Measurements from ENCODE around the gene SEMA6B.
"Not testable (repeated sequence)": the region's sequence is repeated elsewhere in the genome, so short reads cannot be mapped to it uniquely, and the experiment has no call there.

SEMA6B gene

DNA sequence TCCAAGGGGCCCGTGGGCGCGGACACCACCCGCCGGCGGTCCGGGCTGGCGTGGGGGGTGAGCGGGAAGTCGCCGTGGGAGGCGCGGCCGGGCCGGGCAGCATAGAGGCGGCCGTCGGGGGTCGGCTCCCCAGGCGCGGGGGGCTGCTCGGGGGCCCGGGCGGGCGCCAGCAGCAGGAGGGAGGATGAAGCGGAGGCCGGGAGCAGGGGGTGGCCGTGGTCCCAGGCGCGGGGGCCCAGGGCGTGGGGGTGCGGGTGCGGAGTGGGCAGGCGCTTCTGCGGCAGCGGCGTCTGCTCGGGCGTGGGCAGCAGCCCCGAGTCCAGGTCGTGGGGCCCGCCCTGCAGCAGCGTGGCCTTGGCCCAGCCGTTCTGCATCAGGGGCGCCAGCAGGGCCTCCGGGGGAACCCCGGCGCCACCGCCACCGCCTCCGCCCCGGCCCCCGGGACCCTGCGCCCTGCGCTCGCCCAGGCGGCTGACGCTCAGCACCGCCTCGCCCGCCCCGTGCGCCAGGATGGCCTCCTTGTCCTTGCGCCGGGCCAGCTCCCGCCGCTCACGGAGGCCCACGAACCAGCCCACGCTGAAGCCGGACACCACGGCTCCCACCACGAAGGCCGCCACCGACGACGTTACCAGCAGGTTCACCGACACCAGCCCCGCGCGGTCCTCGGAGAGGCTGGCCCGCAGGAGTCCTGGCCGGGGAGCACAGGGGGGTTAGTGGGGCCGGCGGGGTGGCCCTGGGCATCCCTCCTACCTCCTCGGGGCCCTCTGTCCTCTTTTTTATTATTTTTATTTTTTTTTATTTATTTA lies 15.4 kb downstream of the SEMA6B start:
- DNase-seq = no peak

GRCh38 chr19:4542896-4543841 lies 16.3 kb downstream of the SEMA6B start:
- DNase-seq = no peak

GRCh38 chr19:4541806-4542145 lies 17.7 kb downstream of the SEMA6B start:
- not testable (repeated sequence) for DNase-seq

- no peak for DNase-seq
Observed at GRCh38 chr19:4541114-4541805, 18.2 kb downstream of the SEMA6B start.

DNA sequence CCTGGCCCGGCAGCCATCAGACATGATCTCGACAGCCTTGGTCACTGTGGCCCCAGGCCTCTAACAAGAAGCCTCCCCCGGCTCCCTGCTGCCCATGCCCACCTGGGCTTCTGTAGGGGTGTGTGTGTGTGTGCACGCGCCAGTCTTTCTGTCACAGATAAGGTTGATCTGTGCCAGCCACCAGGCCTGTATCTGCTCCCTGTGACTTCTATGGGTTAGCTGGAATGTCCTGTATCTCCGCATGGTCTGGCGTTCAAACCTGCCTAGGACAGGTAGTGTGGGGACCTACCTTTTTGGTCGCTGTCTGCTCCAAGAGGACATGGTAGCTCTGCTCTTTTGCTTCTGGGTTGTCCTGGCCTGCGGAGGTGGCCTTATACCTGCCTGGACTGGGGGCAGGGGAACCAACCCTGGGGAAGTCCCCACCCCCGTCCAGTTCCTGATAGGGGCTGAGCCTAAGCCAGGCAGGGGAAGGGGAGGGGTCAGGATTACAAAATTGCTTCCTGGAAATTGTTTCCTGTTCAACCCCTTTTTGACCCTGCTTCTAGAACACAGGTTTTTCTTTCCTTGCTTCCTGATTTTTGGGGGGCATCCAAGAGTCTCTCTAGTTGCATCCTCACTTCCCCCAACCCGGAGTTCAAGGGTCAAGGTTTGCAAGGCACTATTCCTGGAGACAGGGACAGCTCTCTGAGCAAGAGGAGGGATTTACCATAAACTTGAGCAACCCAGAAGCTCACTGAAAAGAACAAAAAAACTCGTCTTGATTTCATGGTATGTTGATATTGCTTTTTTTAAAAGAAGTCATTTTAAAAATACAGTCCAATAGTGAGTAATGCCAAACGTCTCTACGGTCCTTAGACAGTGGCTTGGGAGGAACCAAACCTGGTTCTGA lies 19.5 kb downstream of the SEMA6B start, which contains the start of gene LRG1:
Gene LRG1, minus strand, starts transcription at position 344 of the 889 bp plus-strand sequence. Its CDS starts 23 bp downstream, at position 321.
- DNase-seq = no peak

- DNase-seq = no peak
Observed at GRCh38 chr19:4539169-4539692, 20.3 kb downstream of the SEMA6B start.

- DNase-seq = no peak
Observed at GRCh38 chr19:4538601-4538954, 20.9 kb downstream of the SEMA6B start.

DNA sequence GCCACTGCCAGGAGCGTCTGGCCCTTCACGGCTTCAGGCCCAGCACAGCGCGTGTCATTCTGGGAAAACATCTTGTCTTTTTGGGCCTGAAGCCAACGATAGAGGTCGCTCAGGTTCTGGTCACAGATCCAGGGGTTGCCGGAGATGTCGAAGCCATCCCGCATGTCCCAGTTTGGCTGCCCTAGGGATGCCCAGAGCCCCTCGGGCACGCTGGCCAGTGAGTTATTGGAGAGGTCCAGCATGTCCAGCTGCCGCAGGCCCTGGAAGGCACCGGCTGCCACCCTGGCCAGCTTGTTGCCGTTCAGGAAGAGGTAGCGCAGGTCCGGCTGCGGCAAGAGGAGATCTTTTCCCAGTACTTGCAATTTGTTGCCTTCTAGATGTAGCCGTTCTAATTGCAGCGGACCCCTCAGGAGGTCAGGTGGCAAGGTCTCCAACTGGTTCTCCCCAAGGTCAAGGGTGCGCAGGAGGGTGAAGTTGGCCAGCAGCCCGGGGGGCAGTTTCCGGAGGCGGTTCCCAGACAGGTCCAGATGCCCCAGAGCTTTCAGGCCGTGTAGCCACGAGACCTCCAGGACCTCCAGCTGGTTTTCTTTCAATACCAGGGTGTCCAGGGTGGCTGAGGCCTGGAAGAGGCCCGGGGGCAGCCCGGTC lies 21.4 kb downstream of the SEMA6B start:
- DNase-seq = no peak

DNA sequence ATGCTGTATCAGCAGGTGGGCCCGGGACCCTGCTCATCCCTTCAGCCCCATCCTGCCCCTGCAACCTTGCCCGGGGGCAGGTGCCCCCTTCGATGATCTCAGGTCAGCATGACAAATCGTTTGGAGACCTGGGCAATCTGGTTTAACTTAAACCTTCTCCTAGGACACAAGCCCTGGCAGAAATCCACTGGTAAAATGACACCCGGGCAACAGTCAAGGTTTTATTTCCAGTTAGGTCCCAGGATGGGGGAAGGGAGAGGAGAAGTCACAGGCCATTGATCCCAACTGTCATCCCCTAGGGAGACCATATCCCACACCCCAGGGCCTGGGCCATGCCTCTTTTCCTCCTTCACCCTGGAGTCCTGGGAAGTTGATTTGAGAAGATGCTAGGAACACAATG lies 22.7 kb downstream of the SEMA6B start:
- DNase-seq = no peak

DNA sequence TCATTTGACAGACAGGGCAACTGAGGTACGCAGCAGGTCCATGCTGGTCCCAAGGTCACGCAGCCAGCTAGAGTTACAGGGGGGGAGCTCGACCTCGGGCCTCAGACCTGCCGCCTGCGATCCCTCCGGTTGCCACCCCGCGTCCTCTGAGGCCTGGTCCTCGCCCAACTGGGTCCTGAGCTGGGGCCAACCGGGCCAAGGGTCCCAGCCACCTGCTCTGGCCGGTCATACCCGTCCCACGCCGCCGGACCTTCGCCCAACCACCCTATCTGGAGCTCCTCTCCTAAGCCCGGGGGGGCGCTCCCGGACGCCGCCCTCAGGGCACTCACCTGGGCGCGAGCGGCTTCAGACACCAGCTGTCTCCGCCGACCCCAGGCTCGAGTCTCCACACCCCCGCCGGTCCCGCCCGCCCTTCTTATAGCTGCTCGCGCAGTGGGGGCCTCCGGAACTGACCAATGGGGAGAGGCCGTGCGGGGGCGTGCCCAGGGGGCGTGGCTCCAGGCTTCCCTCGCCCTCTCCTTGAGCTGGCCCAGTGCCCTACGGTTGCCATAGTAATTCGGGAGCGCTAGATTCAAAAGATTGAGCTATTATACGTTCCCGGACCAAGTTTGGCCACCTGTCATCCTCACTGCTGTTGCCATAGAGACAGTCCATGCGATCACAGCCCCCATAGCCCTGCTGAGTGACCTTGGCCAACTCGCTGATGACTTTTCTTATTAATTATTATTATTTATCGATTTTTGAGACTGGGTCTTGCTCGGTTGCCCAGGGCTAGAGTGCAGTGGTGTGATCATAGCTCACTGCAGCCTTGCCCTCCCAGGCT lies 24.4 kb downstream of the SEMA6B start, which contains the start of gene PLIN5:
Gene PLIN5, minus strand, starts transcription at position 389 of the 823 bp plus-strand sequence. CDS start 1,150 bp downstream, outside the sequence.
- peak; percentile 88 for DNase-seq

DNA sequence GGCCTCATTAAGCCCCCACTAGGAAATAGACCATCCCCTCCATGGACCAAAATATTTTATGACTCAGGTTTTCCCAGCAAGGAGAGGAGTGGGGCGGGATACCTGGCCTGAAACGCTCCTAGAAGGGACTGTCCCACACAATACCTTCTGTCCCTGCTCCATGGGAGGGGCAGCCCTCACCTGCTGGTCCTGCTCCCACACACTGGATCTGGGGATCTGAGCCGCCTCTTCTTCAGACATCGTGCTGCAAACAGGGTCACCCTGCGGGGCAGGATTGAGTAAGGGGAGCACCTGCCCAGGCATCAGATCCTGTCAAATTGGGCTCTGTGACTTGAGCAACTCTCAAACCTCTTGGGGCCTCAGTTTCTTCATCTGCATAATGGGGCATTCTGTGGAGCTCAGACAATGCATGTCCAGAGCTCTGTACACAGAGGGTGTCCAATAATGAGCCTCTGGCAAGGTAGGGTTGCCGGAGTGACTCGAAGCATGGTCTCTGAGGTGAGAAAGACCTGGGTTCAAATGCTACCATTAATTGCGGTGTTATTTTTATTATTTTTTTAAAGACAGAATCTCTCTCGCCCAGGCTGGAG lies 25.6 kb downstream of the SEMA6B start:
- DNase-seq = no peak

DNA sequence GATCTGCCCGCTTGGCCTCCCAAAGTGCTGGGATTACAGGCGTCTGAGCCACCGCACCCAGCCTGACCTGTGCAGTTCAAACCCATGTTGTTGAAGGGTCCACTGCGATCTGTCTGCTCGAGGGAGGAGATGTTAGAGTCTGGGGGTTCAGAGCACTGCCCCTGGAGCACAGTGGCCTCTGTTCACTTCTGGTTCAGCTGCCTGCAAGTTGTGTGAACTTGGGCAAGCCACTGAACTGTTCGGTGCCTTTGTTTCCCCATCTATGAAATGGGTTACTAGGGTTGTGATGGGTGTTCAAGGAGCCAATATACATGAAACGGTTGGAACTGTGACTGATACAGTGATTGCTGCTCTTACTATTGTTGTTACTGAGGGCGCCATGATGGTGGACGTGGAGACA lies 26.1 kb downstream of the SEMA6B start:
- DNase-seq = no peak

- DNase-seq = no peak
Observed at GRCh38 chr19:4531562-4532165, 27.8 kb downstream of the SEMA6B start.

DNA sequence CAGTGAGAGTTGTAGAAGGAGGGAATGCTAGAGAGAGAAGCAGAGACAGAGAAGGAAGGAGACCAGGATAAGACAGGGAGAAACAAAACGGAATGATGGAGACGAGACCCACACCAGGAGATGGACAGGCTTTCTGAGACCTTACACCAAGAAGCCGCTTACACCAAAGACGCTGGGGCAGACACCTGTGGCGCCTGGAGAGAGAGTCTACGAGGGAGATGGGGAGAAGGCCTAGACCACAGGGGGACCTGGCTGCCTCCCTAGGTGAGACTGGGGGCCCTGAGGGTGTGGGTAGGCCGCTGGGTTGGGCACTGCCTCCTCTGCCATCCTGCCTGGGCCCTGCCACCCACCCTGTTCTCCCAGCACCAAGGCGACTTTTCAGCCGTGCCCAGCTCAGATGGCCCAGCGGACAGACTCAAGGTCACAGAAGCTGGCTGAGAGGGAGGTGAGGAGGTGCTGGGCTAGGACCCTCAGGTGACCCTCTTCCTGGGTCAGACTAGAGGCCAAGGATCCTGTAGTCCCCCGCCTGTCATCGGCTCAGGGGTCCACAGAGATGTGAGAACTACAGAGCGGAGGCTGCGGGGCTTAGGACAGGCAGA lies 29.5 kb downstream of the SEMA6B start:
- no peak for DNase-seq

DNA sequence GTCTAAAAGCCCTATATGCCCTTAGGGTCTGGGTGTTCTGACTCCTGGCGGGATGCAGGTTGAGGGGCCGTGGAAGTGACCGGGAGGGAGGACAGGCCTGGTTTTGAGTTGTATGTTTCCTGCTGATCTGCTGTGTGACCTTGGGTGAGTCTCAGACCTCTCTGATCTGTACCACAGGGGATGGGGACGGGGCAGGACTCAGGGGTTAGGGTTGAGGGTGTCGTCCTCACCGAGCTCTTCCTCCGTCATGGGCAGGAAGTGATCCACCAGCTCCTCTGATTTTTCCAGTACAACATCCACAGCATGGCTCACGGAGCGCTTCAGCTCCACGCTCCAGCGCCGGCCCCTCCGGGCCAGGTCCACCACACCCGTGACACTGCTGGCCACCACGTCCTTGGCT lies 30.6 kb downstream of the SEMA6B start:
- DNase-seq = no peak

- not testable (repeated sequence) for DNase-seq
Observed at GRCh38 chr19:4527377-4527776, 32.1 kb downstream of the SEMA6B start.

GRCh38 chr19:4525563-4526002 lies 33.9 kb downstream of the SEMA6B start:
- no peak for DNase-seq

DNA sequence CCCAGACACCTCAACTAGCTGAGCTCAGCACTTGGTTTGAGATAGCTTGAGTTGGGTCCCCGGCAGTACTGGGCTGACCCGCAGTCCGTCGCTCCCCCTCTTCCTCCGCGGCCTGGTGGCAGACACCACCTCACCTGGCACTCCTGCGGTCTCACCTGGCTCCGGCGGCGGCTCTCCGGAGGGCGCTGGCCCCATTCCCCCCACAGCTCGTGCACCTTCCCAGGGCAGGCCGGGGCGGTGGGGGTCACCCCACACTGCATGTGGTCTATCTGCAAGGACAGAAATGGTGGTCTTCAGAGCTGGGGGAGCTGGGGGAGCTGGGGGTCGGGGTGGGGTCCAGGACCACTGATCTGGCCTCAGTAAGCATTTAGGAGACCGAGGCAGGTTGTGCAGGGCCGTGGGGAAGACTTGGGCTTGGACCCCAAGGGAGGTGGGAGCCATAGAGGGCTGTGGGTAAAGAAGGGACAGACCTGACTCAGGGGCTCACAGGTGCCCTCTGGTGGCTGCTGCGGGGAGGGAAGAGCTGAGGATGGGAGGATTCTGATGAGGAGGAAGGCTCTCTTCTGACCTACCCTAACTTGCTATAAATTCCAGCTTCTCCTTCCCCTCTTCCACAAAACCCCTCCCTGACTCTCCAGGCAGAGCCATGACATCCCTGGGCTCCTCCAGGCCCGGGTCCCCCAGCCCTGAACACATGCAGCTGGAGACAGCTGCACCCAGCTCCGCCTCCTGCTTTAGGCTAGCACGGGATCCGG lies 34.5 kb downstream of the SEMA6B start:
- peak; percentile 37 for DNase-seq

Data from retina (tissue), 1 donor.